IPS-20b (cell line): ENCODE results near the gene S100PBP.

Experiments used
- H3K27ac ChIP-seq: one replicate; pipeline ENCODE4 v1.5.1; 2013; ENCODE audit warnings: low read length
- H3K27me3 ChIP-seq: 2 replicates; pipeline ENCODE4 v1.6.1; 2013; ENCODE audit warnings: mild to moderate bottlenecking, low read length, inconsistent platforms; ENCODE audit not compliant: insufficient read depth
- H3K36me3 ChIP-seq: 2 replicates; pipeline ENCODE4 v1.6.1; 2013; ENCODE audit warnings: low read depth, mild to moderate bottlenecking, inconsistent platforms, low read length, moderate library complexity; ENCODE audit not compliant: insufficient read depth
- H3K4me1 ChIP-seq: 2 replicates; pipeline ENCODE4 v1.6.1; 2013; ENCODE audit warnings: mild to moderate bottlenecking, control low read depth, inconsistent platforms, low read length, moderate library complexity; ENCODE audit not compliant: insufficient read depth
- H3K4me3 ChIP-seq: 2 replicates; pipeline ENCODE4 v1.5.1; 2013; ENCODE audit warnings: mild to moderate bottlenecking, low read length, inconsistent platforms
- H3K9ac ChIP-seq: 2 replicates; pipeline ENCODE4 v1.6.1; 2013; ENCODE audit warnings: low read depth, mild to moderate bottlenecking, inconsistent platforms, low read length, moderate library complexity
- H3K9me3 ChIP-seq: 2 replicates; pipeline ENCODE4 v1.6.1; 2013; ENCODE audit warnings: mild to moderate bottlenecking, low read depth, low read length, inconsistent platforms; ENCODE audit not compliant: insufficient read depth

S100PBP gene

GRCh38 chr1:32894019-32894600, 76.7 kb downstream of the S100PBP start:
- Histone ChIP-seq H3K9ac (peak overlapping the region; percentile 76; the same call in 1 of the 2 replicates), H3K9me3 (no peaks in the 10 kb centered on the region), H3K4me1 (peaks cover 2% of the 10 kb centered on the region; the same call in 1 of the 2 replicates), H3K27ac (peak overlapping the region; percentile 42), H3K36me3 (no peaks in the 10 kb centered on the region), H3K27me3 (peaks cover 59% of the 10 kb centered on the region), H3K4me3 (peak overlapping the region; percentile 76)

- peaks cover 59% of the 10 kb centered on the region for H3K27me3 ChIP-seq
- H3K4me3 ChIP-seq: no peak overlapping the region
- H3K9ac ChIP-seq: no peak overlapping the region
- peaks cover 2% of the 10 kb centered on the region; the same call in 1 of the 2 replicates for H3K4me1 ChIP-seq
- no peak overlapping the region for H3K27ac ChIP-seq
- H3K9me3 ChIP-seq: no peaks in the 10 kb centered on the region
- no peaks in the 10 kb centered on the region for H3K36me3 ChIP-seq
These were observed 77.2 kb downstream of the S100PBP start for GRCh38 chr1:32894681-32895080.

GRCh38 chr1:32895325-32896215, 78.1 kb downstream of the S100PBP start:
- H3K4me1 ChIP-seq: peaks cover 3% of the 10 kb centered on the region; the same call in 1 of the 2 replicates
- H3K9me3 ChIP-seq: no peaks in the 10 kb centered on the region
- peaks cover 59% of the 10 kb centered on the region for H3K27me3 ChIP-seq
- H3K27ac ChIP-seq: no peak overlapping the region
- H3K9ac ChIP-seq: no peak overlapping the region
- H3K4me3 ChIP-seq: no peak overlapping the region
- H3K36me3 ChIP-seq: no peaks in the 10 kb centered on the region

- Histone ChIP-seq H3K27ac (no peak overlapping the region), H3K27me3 (peaks cover 57% of the 10 kb centered on the region), H3K4me1 (peaks cover 6% of the 10 kb centered on the region; the same call in 1 of the 2 replicates), H3K9ac (no peak overlapping the region), H3K9me3 (no peaks in the 10 kb centered on the region), H3K4me3 (no peak overlapping the region), H3K36me3 (no peaks in the 10 kb centered on the region)
These were observed 79.0 kb downstream of the S100PBP start for GRCh38 chr1:32896451-32896850.

GRCh38 chr1:32897082-32898049, 79.9 kb downstream of the S100PBP start:
- Histone ChIP-seq H3K4me1 (peaks cover 6% of the 10 kb centered on the region; the same call in 1 of the 2 replicates), H3K27ac (no peak overlapping the region), H3K4me3 (no peak overlapping the region), H3K36me3 (no peaks in the 10 kb centered on the region), H3K9ac (no peak overlapping the region), H3K9me3 (no peaks in the 10 kb centered on the region), H3K27me3 (peaks cover 57% of the 10 kb centered on the region)

DNA sequence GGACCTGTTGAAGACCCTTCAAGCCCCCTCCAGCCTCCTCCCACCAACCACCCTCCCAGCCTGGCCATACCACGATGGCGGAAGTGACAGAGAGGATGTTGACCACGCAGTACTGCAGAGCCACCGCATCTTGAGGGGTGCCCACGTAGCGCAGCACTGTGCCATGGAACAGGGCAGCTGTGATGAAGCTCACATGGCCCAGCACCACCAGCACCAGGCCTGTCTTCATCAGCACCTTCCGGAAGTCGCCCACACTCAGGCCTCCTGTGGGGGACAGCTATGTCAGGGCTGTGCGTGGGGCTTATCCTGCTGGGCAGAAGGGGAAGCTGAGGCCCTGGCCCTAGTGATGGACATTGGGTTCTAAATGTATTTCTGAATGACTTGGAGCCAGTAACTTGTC, 80.6 kb downstream of the S100PBP start:
- H3K4me3 ChIP-seq: no peak overlapping the region
- H3K4me1 ChIP-seq: peaks cover 6% of the 10 kb centered on the region; the same call in 1 of the 2 replicates
- H3K9ac ChIP-seq: no peak overlapping the region
- H3K36me3 ChIP-seq: no peaks in the 10 kb centered on the region
- no peak overlapping the region for H3K27ac ChIP-seq
- H3K27me3 ChIP-seq: peaks cover 58% of the 10 kb centered on the region
- no peaks in the 10 kb centered on the region for H3K9me3 ChIP-seq

DNA sequence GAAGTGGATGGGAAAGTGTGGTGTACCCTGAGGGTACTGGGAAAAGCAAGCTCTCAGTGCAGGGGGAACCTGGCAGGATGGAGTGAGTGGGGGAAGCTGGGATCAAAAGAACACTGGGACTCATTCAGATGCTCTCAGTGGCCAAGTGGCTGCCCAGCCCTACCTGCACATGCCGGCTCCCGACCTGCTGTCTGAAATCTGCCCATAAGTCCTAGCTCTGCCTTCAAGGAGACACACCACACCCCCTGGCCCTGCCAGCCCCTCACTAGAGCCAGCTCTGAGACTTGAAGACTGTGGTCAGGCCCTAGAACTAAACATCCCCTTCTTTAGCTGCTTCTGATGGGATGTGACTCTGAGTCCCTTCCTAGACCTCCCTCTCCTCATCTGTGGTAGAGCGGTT, 81.5 kb downstream of the S100PBP start:
- H3K4me3 ChIP-seq: no peak overlapping the region
- H3K4me1 ChIP-seq: peaks cover 6% of the 10 kb centered on the region; the same call in 1 of the 2 replicates
- H3K9me3 ChIP-seq: no peaks in the 10 kb centered on the region
- H3K36me3 ChIP-seq: no peaks in the 10 kb centered on the region
- H3K9ac ChIP-seq: no peak overlapping the region
- no peak overlapping the region for H3K27ac ChIP-seq
- peaks cover 63% of the 10 kb centered on the region for H3K27me3 ChIP-seq

DNA sequence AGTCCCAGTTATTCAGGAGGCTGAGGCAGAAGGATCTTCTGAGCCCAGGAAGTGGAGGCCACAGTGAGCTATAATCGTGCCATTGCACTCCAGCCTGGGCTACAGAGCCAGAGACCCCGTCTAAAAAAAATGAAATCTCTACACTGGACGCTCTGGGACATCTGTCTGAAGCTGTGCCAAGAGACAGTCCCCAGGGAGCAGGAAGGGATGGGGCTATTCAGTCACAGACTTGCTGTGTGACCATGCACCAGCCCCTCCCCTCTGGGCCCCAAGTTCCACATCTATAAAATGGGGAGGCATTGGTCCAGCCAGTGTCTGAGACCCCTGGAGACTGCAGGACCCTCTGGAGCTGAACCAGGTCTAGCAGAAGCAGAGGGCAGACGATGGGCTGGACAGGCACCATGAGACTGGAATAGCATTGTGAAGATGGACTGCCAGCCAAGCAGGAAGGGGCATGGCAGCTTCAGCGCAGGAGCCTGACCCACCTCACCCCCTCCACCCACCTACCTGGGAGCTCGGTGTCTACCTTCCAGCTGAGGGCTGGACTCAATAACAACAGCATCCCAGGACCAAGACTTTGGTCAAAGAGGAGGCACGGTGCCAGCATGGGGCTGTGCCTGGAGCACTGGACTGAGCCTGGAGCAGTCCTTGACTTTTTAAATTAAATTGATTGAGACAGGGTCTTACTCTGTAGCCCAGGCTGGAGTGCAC, 82.3 kb downstream of the S100PBP start:
- H3K27me3 ChIP-seq: peaks cover 71% of the 10 kb centered on the region
- no peaks in the 10 kb centered on the region for H3K36me3 ChIP-seq
- peaks cover 4% of the 10 kb centered on the region; the same call in 1 of the 2 replicates for H3K4me1 ChIP-seq
- no peak overlapping the region for H3K4me3 ChIP-seq
- H3K9me3 ChIP-seq: no peaks in the 10 kb centered on the region
- no peak overlapping the region for H3K9ac ChIP-seq
- no peak overlapping the region for H3K27ac ChIP-seq

GRCh38 chr1:32900371-32900955, 83.0 kb downstream of the S100PBP start:
- peaks cover 4% of the 10 kb centered on the region; the same call in 1 of the 2 replicates for H3K4me1 ChIP-seq
- no peaks in the 10 kb centered on the region for H3K36me3 ChIP-seq
- no peak overlapping the region for H3K27ac ChIP-seq
- no peak overlapping the region for H3K9ac ChIP-seq
- H3K9me3 ChIP-seq: no peaks in the 10 kb centered on the region
- H3K4me3 ChIP-seq: peak overlapping the region; percentile 61
- peaks cover 73% of the 10 kb centered on the region for H3K27me3 ChIP-seq

DNA sequence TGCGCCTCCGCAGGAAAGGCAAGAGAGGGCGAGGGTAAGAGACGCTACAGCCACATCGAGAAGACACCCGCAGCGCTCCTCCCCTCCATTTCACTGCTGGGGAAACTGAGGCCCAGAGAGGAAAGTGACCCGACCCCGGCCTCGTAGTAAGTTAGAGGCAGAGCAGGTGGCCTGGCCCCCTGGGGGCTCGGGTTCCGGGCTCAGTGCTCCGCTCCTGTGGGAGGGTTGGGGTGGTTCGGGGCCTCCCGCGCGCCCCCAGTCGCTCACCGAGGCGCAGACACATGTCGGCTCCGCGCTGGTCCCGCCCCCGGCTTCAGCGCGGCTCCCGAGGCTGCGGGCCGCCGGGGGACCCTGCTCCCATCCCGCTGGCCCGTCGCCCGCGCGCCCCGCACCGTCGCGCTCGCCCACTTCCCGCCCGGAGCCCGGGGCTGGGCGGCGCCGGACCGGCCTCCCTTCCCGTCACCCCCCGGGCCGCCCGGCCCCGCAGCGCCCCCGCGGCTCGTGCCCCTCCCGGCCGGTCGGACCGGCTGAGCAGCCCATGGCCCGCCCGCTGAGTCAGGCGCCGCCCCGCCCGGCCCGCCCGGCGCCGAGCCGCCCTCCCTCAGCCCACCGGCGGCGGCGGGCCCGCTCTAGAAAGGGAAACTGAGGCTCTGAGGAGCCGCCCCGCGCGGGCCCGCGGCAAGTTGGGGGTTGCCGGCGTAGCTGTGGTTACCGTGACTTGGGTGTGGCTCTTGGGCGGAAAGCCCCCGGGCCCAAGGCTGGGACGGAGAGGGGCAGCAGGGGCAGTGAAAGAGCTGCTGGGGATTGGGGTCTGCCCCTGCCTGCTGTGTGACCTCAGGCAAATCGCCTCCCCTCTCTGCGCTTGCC, 83.7 kb downstream of the S100PBP start, which contains the start of gene TMEM54:
TSS of gene TMEM54 (minus strand) at position 434 of the 867 bp plus-strand sequence. CDS start at position 283, 151 bp downstream.
- H3K36me3 ChIP-seq: no peaks in the 10 kb centered on the region
- no peak within 1 kb of the TSS for H3K27ac ChIP-seq
- no peaks in the 10 kb centered on the region for H3K9me3 ChIP-seq
- peaks cover 73% of the 10 kb centered on the region for H3K27me3 ChIP-seq
- H3K4me3 ChIP-seq: peak within 1 kb of the TSS; percentile 61
- H3K4me1 ChIP-seq: peaks cover 4% of the 10 kb centered on the region; the same call in 1 of the 2 replicates
- no peak within 1 kb of the TSS for H3K9ac ChIP-seq
